HepG2 (cell line): Measurements from ENCODE around the gene MC1R. TPM values are rescaled to one million over a fixed set of nuclear protein-coding genes. Genes with fewer than 3 reads are reported as not detected.

ENCODE experiments used
- CHD4 ChIP-seq: fragments of 200-600 bp; sonication (generic); IDR thresholded peaks from 2 replicates; pipeline ENCODE4 v1.7.0; 2017; ENCODE audit warnings: mild to moderate bottlenecking, low read length, borderline replicate concordance
- ELF1 ChIP-seq: sonication (generic); formaldehyde crosslinking; IDR thresholded peaks from 2 replicates; pipeline ENCODE4 v1.4.0; 2020; ENCODE audit warnings: missing genetic modification reagents
- HNRNPUL1 ChIP-seq: fragments of 200-400 bp; formaldehyde crosslinking; IDR thresholded peaks from 2 replicates; pipeline ENCODE4 v1.6.1; 2017; ENCODE audit warnings: low read depth, mild to moderate bottlenecking, low read length, moderate library complexity
- NAIF1 ChIP-seq: sonication (generic); formaldehyde crosslinking; IDR thresholded peaks from 2 replicates; pipeline ENCODE4 v1.5.0; 2020; ENCODE audit warnings: mild to moderate bottlenecking, missing genetic modification reagents, borderline replicate concordance
- PHF20 ChIP-seq: sonication (generic); formaldehyde crosslinking; IDR thresholded peaks from 2 replicates; pipeline ENCODE4 v1.5.0; 2020; ENCODE audit warnings: mild to moderate bottlenecking, missing genetic modification reagents
- SETDB1 ChIP-seq: sonication (generic); formaldehyde crosslinking; IDR thresholded peaks from 2 replicates; pipeline ENCODE4 v1.5.1; 2020; ENCODE audit warnings: missing genetic modification reagents, mild to moderate bottlenecking, borderline replicate concordance
- SMAD1 ChIP-seq: sonication (generic); formaldehyde crosslinking; IDR thresholded peaks from 2 replicates; pipeline ENCODE4 v1.4.0; 2020; ENCODE audit warnings: missing genetic modification reagents, low read depth, mild to moderate bottlenecking, borderline replicate concordance
- SRY ChIP-seq: sonication (generic); formaldehyde crosslinking; IDR thresholded peaks from 2 replicates; pipeline ENCODE4 v1.8.0; 2022; ENCODE audit warnings: mild to moderate bottlenecking, missing genetic modification reagents
- TOPORS ChIP-seq: sonication (generic); formaldehyde crosslinking; IDR thresholded peaks from 2 replicates; pipeline ENCODE4 v1.8.0; 2023; ENCODE audit warnings: mild to moderate bottlenecking, missing genetic modification reagents
- ZFP36L1 ChIP-seq: sonication (generic); formaldehyde crosslinking; IDR thresholded peaks from 2 replicates; pipeline ENCODE4 v1.8.0; 2022; ENCODE audit warnings: mild to moderate bottlenecking, missing genetic modification reagents, moderate library complexity
- ZFP36L2 ChIP-seq: sonication (generic); formaldehyde crosslinking; IDR thresholded peaks from 2 replicates; pipeline ENCODE4 v1.4.0; 2020; ENCODE audit warnings: missing genetic modification reagents
- ZFX ChIP-seq: sonication (generic); formaldehyde crosslinking; IDR thresholded peaks from 2 replicates; pipeline ENCODE4 v1.4.0; 2020; ENCODE audit warnings: mild to moderate bottlenecking, low read depth, missing genetic modification reagents, moderate library complexity
- ZNF510 ChIP-seq: sonication (generic); formaldehyde crosslinking; IDR thresholded peaks from 2 replicates; pipeline ENCODE4 v1.4.0; 2020; ENCODE audit warnings: low read depth, mild to moderate bottlenecking, missing genetic modification reagents
- ZSCAN9 ChIP-seq: IDR thresholded peaks from 2 replicates; pipeline ENCODE4 v1.6.1; 2016; ENCODE audit warnings: borderline replicate concordance
- ZZZ3 ChIP-seq: sonication (generic); formaldehyde crosslinking; IDR thresholded peaks from 2 replicates; pipeline ENCODE4 v1.4.0; 2020; ENCODE audit warnings: missing genetic modification reagents, mild to moderate bottlenecking, borderline replicate concordance
- polyA plus RNA-seq, 8 experiments: library from polyadenylated mRNA; depleted of rRNA in 3 of 8; stranded (reverse) in 7 of 8; unstranded in 1 of 8; fragments of >200 nt; fragmentation: Illumina TruSeq in 4 of 8; extraction: Trizol in 4 of 8; gene quantifications; 2 replicates each; pipeline versions ENCODE4 v1.2.1 to v1.2.3, GENCODE V29; 2011 to 2016; ENCODE audit warnings: low read depth in 4 of 8, missing spikeins in 1 of 8, mixed read lengths in 1 of 8; ENCODE audit not compliant: insufficient read depth in 1 of 8
- total RNA-seq, 5 experiments: library from RNA; depleted of rRNA; stranded (reverse); fragments of >200 nt; fragmentation: Illumina TruSeq; extraction: Trizol; gene quantifications; 2 replicates each; pipeline ENCODE4 v1.2.3, GENCODE V29; 2016; ENCODE audit warnings: low read depth in 1 of 5
- TF ChIP-seq, protein P1 (sequence below): sonication (generic); formaldehyde crosslinking; conservative IDR thresholded peaks from 2 replicates; pipeline ENCODE4 v1.4.0; 2020; ENCODE audit warnings: mild to moderate bottlenecking, missing genetic modification reagents, moderate library complexity
- TF ChIP-seq, protein P2 (sequence below): sonication (generic); formaldehyde crosslinking; IDR thresholded peaks from 2 replicates; pipeline ENCODE4 v1.8.0; 2022; ENCODE audit warnings: mild to moderate bottlenecking, missing genetic modification reagents
- TF ChIP-seq, protein P3 (sequence below): sonication (generic); formaldehyde crosslinking; IDR thresholded peaks from 2 replicates; pipeline ENCODE4 v1.4.0; 2020; ENCODE audit warnings: missing genetic modification reagents
- TF ChIP-seq, protein P4 (sequence below): IDR thresholded peaks from 2 replicates; pipeline ENCODE4 v1.6.1; 2016; ENCODE audit warnings: mild to moderate bottlenecking, missing biosample characterization, missing genetic modification reagents
- TF ChIP-seq, protein P5 (sequence below): sonication (generic); formaldehyde crosslinking; IDR thresholded peaks from 2 replicates; pipeline ENCODE4 v1.4.0; 2020; ENCODE audit warnings: mild to moderate bottlenecking, missing genetic modification reagents
- TF ChIP-seq, protein P6 (sequence below): sonication (generic); formaldehyde crosslinking; conservative IDR thresholded peaks from 2 replicates; pipeline ENCODE4 v1.4.0; 2020; ENCODE audit warnings: missing genetic modification reagents

Gene MC1R
- total and polyA plus RNA-seq, 2 of the 13 experiments (the other 11 are each of a cell fraction or from before 2014, with no cell fraction given), result 9.1 to 14.8 TPM

DNA sequence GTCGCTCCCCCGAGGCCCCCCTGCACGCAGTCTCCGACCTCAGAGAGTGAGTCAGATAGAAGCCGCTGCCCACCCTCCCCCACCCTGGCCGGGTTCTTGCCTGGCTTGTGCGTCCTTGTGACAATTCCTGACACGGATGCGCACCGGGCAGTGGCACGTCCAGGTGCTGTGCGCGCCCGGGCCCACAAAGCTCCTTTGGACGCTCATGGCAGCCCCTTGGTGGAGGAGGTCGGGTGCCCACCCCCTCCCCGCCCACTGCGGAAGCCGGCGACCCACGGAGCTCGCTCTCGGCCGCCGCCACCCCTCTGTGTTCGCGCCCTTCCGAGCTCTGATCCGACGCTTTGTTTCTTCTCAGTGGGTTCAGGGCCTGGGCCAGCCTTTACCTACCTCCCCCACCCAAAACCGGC lies 3.8 kb downstream of the MC1R start (continued):
- TF ChIP-seq, protein P1, sequence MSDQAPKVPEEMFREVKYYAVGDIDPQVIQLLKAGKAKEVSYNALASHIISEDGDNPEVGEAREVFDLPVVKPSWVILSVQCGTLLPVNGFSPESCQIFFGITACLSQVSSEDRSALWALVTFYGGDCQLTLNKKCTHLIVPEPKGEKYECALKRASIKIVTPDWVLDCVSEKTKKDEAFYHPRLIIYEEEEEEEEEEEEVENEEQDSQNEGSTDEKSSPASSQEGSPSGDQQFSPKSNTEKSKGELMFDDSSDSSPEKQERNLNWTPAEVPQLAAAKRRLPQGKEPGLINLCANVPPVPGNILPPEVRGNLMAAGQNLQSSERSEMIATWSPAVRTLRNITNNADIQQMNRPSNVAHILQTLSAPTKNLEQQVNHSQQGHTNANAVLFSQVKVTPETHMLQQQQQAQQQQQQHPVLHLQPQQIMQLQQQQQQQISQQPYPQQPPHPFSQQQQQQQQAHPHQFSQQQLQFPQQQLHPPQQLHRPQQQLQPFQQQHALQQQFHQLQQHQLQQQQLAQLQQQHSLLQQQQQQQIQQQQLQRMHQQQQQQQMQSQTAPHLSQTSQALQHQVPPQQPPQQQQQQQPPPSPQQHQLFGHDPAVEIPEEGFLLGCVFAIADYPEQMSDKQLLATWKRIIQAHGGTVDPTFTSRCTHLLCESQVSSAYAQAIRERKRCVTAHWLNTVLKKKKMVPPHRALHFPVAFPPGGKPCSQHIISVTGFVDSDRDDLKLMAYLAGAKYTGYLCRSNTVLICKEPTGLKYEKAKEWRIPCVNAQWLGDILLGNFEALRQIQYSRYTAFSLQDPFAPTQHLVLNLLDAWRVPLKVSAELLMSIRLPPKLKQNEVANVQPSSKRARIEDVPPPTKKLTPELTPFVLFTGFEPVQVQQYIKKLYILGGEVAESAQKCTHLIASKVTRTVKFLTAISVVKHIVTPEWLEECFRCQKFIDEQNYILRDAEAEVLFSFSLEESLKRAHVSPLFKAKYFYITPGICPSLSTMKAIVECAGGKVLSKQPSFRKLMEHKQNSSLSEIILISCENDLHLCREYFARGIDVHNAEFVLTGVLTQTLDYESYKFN, result peak; percentile 55; the same call in 1 of the 2 replicates
- TF ChIP-seq ZFP36L2 (CRISPR knock-in tag) (no peak), ELF1 (peak; percentile 56; the same call in 1 of the 2 replicates), SETDB1 (no peak), ZFP36L1 (CRISPR knock-in tag) (no peak; the same call in 1 of the 2 replicates), PHF20 (no peak), ZZZ3 (no peak; the same call in 1 of the 2 replicates), ZNF510 (CRISPR knock-in tag) (no peak; the same call in 1 of the 2 replicates), ZFX (CRISPR knock-in tag) (no peak), SMAD1 (CRISPR knock-in tag) (0 out of 2 replicates have a peak, but pooled peaks have one; percentile 80), HNRNPUL1 (no peak), CHD4 (0 out of 2 replicates have a peak, but pooled peaks have one; percentile 74), SRY (CRISPR knock-in tag) (no peak), ZSCAN9 (CRISPR knock-in tag) (no peak), TOPORS (CRISPR knock-in tag) (peak; percentile 26; the same call in 1 of the 2 replicates), NAIF1 (CRISPR knock-in tag) (peak; percentile 77; the same call in 1 of the 2 replicates)
- TF ChIP-seq, protein P2, sequence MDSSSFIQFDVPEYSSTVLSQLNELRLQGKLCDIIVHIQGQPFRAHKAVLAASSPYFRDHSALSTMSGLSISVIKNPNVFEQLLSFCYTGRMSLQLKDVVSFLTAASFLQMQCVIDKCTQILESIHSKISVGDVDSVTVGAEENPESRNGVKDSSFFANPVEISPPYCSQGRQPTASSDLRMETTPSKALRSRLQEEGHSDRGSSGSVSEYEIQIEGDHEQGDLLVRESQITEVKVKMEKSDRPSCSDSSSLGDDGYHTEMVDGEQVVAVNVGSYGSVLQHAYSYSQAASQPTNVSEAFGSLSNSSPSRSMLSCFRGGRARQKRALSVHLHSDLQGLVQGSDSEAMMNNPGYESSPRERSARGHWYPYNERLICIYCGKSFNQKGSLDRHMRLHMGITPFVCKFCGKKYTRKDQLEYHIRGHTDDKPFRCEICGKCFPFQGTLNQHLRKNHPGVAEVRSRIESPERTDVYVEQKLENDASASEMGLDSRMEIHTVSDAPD (CRISPR knock-in tag), result no peak
- TF ChIP-seq, protein P3, sequence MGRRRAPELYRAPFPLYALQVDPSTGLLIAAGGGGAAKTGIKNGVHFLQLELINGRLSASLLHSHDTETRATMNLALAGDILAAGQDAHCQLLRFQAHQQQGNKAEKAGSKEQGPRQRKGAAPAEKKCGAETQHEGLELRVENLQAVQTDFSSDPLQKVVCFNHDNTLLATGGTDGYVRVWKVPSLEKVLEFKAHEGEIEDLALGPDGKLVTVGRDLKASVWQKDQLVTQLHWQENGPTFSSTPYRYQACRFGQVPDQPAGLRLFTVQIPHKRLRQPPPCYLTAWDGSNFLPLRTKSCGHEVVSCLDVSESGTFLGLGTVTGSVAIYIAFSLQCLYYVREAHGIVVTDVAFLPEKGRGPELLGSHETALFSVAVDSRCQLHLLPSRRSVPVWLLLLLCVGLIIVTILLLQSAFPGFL (CRISPR knock-in tag), result no peak
- TF ChIP-seq, protein P4, sequence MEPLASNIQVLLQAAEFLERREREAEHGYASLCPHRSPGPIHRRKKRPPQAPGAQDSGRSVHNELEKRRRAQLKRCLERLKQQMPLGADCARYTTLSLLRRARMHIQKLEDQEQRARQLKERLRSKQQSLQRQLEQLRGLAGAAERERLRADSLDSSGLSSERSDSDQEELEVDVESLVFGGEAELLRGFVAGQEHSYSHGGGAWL (CRISPR knock-in tag), result no peak
- TF ChIP-seq, protein P5, sequence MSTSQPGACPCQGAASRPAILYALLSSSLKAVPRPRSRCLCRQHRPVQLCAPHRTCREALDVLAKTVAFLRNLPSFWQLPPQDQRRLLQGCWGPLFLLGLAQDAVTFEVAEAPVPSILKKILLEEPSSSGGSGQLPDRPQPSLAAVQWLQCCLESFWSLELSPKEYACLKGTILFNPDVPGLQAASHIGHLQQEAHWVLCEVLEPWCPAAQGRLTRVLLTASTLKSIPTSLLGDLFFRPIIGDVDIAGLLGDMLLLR (CRISPR knock-in tag), result no peak
- TF ChIP-seq, protein P6, sequence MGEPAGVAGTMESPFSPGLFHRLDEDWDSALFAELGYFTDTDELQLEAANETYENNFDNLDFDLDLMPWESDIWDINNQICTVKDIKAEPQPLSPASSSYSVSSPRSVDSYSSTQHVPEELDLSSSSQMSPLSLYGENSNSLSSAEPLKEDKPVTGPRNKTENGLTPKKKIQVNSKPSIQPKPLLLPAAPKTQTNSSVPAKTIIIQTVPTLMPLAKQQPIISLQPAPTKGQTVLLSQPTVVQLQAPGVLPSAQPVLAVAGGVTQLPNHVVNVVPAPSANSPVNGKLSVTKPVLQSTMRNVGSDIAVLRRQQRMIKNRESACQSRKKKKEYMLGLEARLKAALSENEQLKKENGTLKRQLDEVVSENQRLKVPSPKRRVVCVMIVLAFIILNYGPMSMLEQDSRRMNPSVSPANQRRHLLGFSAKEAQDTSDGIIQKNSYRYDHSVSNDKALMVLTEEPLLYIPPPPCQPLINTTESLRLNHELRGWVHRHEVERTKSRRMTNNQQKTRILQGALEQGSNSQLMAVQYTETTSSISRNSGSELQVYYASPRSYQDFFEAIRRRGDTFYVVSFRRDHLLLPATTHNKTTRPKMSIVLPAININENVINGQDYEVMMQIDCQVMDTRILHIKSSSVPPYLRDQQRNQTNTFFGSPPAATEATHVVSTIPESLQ (CRISPR knock-in tag), result no peak
